ENCODE data around the gene SCO2. TPM values are rescaled to one million over a fixed set of nuclear protein-coding genes. Genes with fewer than 3 reads are reported as not detected.

SCO2 gene
- total and polyA plus RNA-seq, 4 donors = 0.37 to 9.3 (median 6.1) TPM

DNA sequence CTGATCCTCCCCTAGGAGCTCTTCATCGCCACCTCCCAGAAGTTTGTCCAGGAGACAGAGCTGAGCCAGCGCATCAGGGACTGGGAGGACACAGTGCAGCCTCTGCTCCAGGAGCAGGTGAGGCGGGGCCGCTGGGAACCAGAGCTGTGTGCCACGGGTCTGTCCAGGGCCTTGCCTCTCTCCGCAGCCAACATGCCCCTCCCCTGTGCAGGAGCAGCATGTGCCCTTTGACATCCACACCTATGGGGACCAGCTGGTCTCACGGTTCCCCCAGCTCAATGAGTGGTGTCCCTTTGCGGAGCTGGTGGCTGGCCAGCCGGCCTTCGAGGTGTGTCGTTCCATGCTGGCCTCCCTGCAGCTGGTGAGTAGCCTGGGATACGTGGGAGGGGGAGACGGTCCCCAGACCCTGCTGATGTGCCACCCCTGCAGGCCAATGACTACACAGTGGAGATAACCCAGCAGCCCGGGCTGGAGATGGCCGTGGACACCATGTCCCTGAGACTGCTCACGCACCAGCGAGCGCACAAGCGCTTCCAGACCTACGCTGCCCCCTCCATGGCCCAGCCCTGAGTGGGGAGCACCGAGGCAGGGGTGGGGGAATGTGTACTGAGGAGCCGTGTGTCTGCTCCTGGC lies 2.5 kb downstream of the SCO2 start:
- no peaks in the 10 kb centered on the region for H3K9me3 ChIP-seq (ENCODE audit: control insufficient read depth in 4 of 4, insufficient read depth in 3 of 4, low read length in 3 of 4)
- H3K4me1 ChIP-seq (ENCODE audit: control insufficient read depth in 5 of 5, insufficient read depth in 5 of 5, low read length in 5 of 5) = peaks cover 0 to 16% (median 8%) of the 10 kb centered on the region in 5 donors
- DNase-seq (peak in 1 of 3 donors; percentile 4), ATAC-seq (ENCODE audit: insufficient read depth, low FRiP score) (no peak)
- no peak overlapping the region for H3K4me3 ChIP-seq
- no peak overlapping the region for H3K9ac ChIP-seq (ENCODE audit: insufficient read depth in 1 of 2, low read length in 2 of 2)
- peaks cover 0 to 43% (median 23%) of the 10 kb centered on the region in 4 donors for H3K36me3 ChIP-seq (ENCODE audit: control insufficient read depth in 4 of 4, insufficient read depth in 4 of 4, low read length in 4 of 4)
- WGBS, 2 donors = 91 to 92% methylated on average over 22 of the region's 22 CpGs
- TF ChIP-seq, protein P1, sequence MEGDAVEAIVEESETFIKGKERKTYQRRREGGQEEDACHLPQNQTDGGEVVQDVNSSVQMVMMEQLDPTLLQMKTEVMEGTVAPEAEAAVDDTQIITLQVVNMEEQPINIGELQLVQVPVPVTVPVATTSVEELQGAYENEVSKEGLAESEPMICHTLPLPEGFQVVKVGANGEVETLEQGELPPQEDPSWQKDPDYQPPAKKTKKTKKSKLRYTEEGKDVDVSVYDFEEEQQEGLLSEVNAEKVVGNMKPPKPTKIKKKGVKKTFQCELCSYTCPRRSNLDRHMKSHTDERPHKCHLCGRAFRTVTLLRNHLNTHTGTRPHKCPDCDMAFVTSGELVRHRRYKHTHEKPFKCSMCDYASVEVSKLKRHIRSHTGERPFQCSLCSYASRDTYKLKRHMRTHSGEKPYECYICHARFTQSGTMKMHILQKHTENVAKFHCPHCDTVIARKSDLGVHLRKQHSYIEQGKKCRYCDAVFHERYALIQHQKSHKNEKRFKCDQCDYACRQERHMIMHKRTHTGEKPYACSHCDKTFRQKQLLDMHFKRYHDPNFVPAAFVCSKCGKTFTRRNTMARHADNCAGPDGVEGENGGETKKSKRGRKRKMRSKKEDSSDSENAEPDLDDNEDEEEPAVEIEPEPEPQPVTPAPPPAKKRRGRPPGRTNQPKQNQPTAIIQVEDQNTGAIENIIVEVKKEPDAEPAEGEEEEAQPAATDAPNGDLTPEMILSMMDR (IDR thresholded peaks at IDR 0.05; ENCODE audit: control extremely low read depth, extremely low read depth) = no peak
- H3K27ac ChIP-seq (ENCODE audit: low read depth in 1 of 2, low read length in 1 of 2) = no peak overlapping the region
- H3K27me3 ChIP-seq (ENCODE audit: control insufficient read depth in 3 of 3, insufficient read depth in 3 of 3, low read length in 2 of 3) = no peaks in the 10 kb centered on the region

DNA sequence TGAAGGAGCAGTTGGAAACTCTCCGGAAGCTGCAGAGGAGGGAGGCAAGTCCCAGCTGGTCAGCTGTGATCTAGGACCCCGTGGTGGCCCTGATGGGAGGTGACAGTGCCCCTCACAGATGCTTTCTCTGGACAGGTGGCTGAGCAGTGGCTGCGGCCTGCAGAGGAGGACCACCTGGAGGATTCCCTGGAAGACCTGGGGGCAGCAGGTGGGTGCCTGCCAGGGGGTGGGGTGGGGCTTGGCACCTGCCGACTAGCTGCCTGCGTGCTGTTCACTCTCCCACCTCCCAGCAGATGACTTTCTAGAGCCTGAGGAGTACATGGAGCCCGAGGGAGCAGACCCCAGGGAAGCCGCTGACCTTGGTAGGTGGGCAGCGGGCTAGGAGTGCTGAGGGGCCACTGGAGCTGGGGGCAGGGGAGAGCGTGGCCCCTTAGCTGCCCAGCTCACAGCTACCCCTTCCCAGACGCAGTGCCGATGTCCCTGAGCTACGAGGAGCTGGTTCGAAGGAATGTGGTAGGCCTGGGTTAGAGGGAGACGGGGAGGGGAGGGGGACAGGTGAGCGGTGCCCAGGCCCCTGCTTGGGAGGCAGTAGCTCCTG lies 3.1 kb downstream of the SCO2 start:
- Histone ChIP-seq H3K27ac (ENCODE audit: low read depth in 1 of 2, low read length in 1 of 2) (no peak overlapping the region), H3K27me3 (ENCODE audit: control insufficient read depth in 3 of 3, insufficient read depth in 3 of 3, low read length in 2 of 3) (no peaks in the 10 kb centered on the region), H3K9me3 (ENCODE audit: control insufficient read depth in 4 of 4, insufficient read depth in 3 of 4, low read length in 3 of 4) (no peaks in the 10 kb centered on the region), H3K36me3 (ENCODE audit: control insufficient read depth in 4 of 4, insufficient read depth in 4 of 4, low read length in 4 of 4) (peaks cover 0 to 50% (median 25%) of the 10 kb centered on the region in 4 donors), H3K9ac (ENCODE audit: insufficient read depth in 1 of 2, low read length in 2 of 2) (no peak overlapping the region), H3K4me1 (ENCODE audit: control insufficient read depth in 5 of 5, insufficient read depth in 5 of 5, low read length in 5 of 5) (peaks cover 0 to 16% (median 8%) of the 10 kb centered on the region in 5 donors), H3K4me3 (no peak overlapping the region)
- ATAC-seq (ENCODE audit: insufficient read depth, low FRiP score) (no peak), DNase-seq (peak in 1 of 3 donors; percentile 2)
- WGBS, 2 donors = 95 to 96% methylated on average over 14 to 15 of the region's 15 CpGs
- TF ChIP-seq, protein P1 (IDR thresholded peaks at IDR 0.05; ENCODE audit: control extremely low read depth, extremely low read depth) = no peak

DNA sequence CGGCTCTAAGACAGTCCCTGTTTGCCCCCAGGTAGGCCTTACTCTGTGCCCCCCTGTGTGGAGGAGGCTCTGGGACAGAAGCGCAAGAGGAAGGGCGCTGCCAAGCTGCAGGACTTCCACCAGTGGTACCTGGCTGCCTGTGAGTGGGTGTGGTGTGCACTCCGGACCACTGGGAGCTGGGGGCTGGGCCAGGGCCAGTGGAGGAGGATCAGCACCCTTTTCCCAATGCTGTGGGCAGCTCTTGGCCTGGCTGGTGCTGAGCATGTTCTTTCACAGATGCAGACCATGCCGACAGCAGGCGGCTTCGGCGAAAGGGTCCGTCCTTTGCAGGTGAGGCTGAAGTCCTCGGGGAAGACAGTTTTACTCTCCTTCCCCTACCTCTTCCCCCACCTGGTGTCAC lies 3.7 kb downstream of the SCO2 start:
- DNase-seq = no peak
- no peak for ATAC-seq (ENCODE audit: insufficient read depth, low FRiP score)
- Histone ChIP-seq H3K27me3 (ENCODE audit: control insufficient read depth in 3 of 3, insufficient read depth in 3 of 3, low read length in 2 of 3) (no peaks in the 10 kb centered on the region), H3K36me3 (ENCODE audit: control insufficient read depth in 4 of 4, insufficient read depth in 4 of 4, low read length in 4 of 4) (peaks cover 0 to 55% (median 25%) of the 10 kb centered on the region in 4 donors), H3K9me3 (ENCODE audit: control insufficient read depth in 4 of 4, insufficient read depth in 3 of 4, low read length in 3 of 4) (no peaks in the 10 kb centered on the region), H3K4me1 (ENCODE audit: control insufficient read depth in 5 of 5, insufficient read depth in 5 of 5, low read length in 5 of 5) (peaks cover 0 to 14% (median 5%) of the 10 kb centered on the region in 5 donors), H3K9ac (ENCODE audit: insufficient read depth in 1 of 2, low read length in 2 of 2) (no peak overlapping the region), H3K4me3 (no peak overlapping the region), H3K27ac (ENCODE audit: low read depth in 1 of 2, low read length in 1 of 2) (no peak overlapping the region)
- TF ChIP-seq, protein P1 (IDR thresholded peaks at IDR 0.05; ENCODE audit: control extremely low read depth, extremely low read depth) = no peak
- 95 to 96% methylated on average over 10 of the region's 10 CpGs for WGBS, 2 donors
